Endothelial cell of umbilical vein (primary cell): ENCODE data around the gene MIA3. TPM values are rescaled to one million over a fixed set of nuclear protein-coding genes. Genes with fewer than 3 reads are reported as not detected.

Experiments
- BruUV-seq: library from RNA; stranded (reverse); fragments of 400-500 nt; replicated peaks from 2 replicates; lab custom pipeline; 2021; lab: Mats Ljungman, UMichigan
- CTCF ChIA-PET: fragments of 300-600, 350-600 bp; sonication (Branson Sonifier 250); formaldehyde crosslinking; loops from one replicate; lab custom pipeline; 2021; ENCODE audit warnings: antibody characterized with exemption, inconsistent platforms; lab: Charles Lee
- POLR2A ChIA-PET: fragments of 300-600, 350-600 bp; sonication (Branson Sonifier 250); formaldehyde crosslinking; loops from one replicate; lab custom pipeline; 2021; ENCODE audit warnings: antibody characterized with exemption, inconsistent platforms; lab: Charles Lee
- DNase-seq: peaks from one replicate; pipeline ENCODE4 v3.0.0-alpha.2; 2011; ENCODE audit warnings: low read depth, low spot score
- FAIRE-seq: peaks from 2 replicates; lab custom pipeline; 2011; peaks lifted over from hg19 to GRCh38; lab: Jason Lieb, UNC
- H2AFZ ChIP-seq: 2 replicates; pipeline ENCODE4 v1.6.0; 2012; ENCODE audit warnings: low read depth, low read length, control low read depth, inconsistent platforms
- H3K27ac ChIP-seq: 2 replicates; pipeline ENCODE4 v1.5.1; 2011; ENCODE audit warnings: low read depth, mild to moderate bottlenecking, control low read depth, low read length, moderate library complexity; ENCODE audit not compliant: insufficient read depth
- H3K27me3 ChIP-seq, 2 experiments: 2 replicates each; pipeline versions ENCODE4 v1.6.0 to v1.6.1; 2011; ENCODE audit warnings: low read length in 2 of 2, mixed read lengths in 1 of 2; ENCODE audit not compliant: control insufficient read depth in 2 of 2, insufficient read depth in 2 of 2
- H3K36me3 ChIP-seq, 2 experiments: 2 replicates in 1 of 2; 3 replicates in 1 of 2; pipeline ENCODE4 v1.5.1; 2011; ENCODE audit warnings: low read length in 2 of 2, mild to moderate bottlenecking in 1 of 2, moderate library complexity in 1 of 2; ENCODE audit not compliant: control insufficient read depth in 2 of 2, insufficient read depth in 2 of 2; ENCODE audit errors: extremely low read depth in 1 of 2
- H3K4me1 ChIP-seq: 3 replicates; pipeline ENCODE4 v1.5.1; 2011; ENCODE audit warnings: mild to moderate bottlenecking, low read length; ENCODE audit not compliant: control insufficient read depth, insufficient read depth; ENCODE audit errors: extremely low read depth
- H3K4me2 ChIP-seq: 2 replicates; pipeline ENCODE4 v1.6.1; 2011; ENCODE audit warnings: low read length, control low read depth, mixed read lengths; ENCODE audit not compliant: insufficient read depth
- H3K4me3 ChIP-seq, 3 experiments: fragments of 200-600 bp in 1 of 3; sonication (generic), shearing (Covaris generic) in 1 of 3; replicated peaks in 1 of 3; 2 replicates each; pipeline ENCODE4 v1.5.1; 2011 to 2016; ENCODE audit warnings: control low read depth in 3 of 3, low read length in 3 of 3, mild to moderate bottlenecking in 2 of 3, inconsistent platforms in 1 of 3, low read depth in 1 of 3, moderate library complexity in 1 of 3; ENCODE audit not compliant: insufficient read depth in 1 of 3
- H3K79me2 ChIP-seq: 2 replicates; pipeline ENCODE4 v1.6.0; 2012; ENCODE audit warnings: low read length, inconsistent platforms; ENCODE audit not compliant: control insufficient read depth, insufficient read depth
- H3K9ac ChIP-seq: replicated peaks from 2 replicates; pipeline ENCODE3; 2011; ENCODE audit warnings: low read length, control low read depth; ENCODE audit not compliant: insufficient read depth; ENCODE audit errors: extremely low read depth
- H3K9me1 ChIP-seq: replicated peaks from 3 replicates; pipeline ENCODE4 v1.6.0; 2011; ENCODE audit warnings: mild to moderate bottlenecking, low read length; ENCODE audit not compliant: control insufficient read depth, insufficient read depth; ENCODE audit errors: extremely low read depth
- H3K9me3 ChIP-seq: replicated peaks from 2 replicates; pipeline ENCODE4 v1.5.1; 2012; ENCODE audit warnings: low read length, inconsistent platforms; ENCODE audit not compliant: control insufficient read depth, insufficient read depth
- H4K20me1 ChIP-seq: replicated peaks from 2 replicates; pipeline ENCODE3; 2011; ENCODE audit warnings: mild to moderate bottlenecking, low read length; ENCODE audit not compliant: control insufficient read depth, insufficient read depth; ENCODE audit errors: extremely low read depth
- EZH2 ChIP-seq: IDR thresholded peaks from 2 replicates; pipeline ENCODE4 v1.6.1; 2012; ENCODE audit warnings: borderline replicate concordance, low read depth, mild to moderate bottlenecking, moderate library complexity, low read length, inconsistent platforms; ENCODE audit not compliant: severe bottlenecking
- FOS ChIP-seq: IDR thresholded peaks from 2 replicates; pipeline ENCODE4 v1.6.1; 2011; ENCODE audit warnings: mild to moderate bottlenecking, low read length, moderate library complexity, borderline replicate concordance; ENCODE audit not compliant: insufficient read depth
- GATA2 ChIP-seq: IDR thresholded peaks from 2 replicates; pipeline ENCODE4 v1.7.0; 2011; ENCODE audit warnings: low read depth, mild to moderate bottlenecking, moderate library complexity, mixed read lengths, low read length; ENCODE audit not compliant: insufficient read length, insufficient read depth
- JUN ChIP-seq: IDR thresholded peaks from 2 replicates; pipeline ENCODE4 v1.6.1; 2011; ENCODE audit warnings: borderline replicate concordance, low read depth; ENCODE audit not compliant: insufficient read length, insufficient read depth
- MYC ChIP-seq: IDR thresholded peaks from one replicate; pipeline ENCODE4 v1.6.1; 2011; ENCODE audit warnings: mild to moderate bottlenecking, low read depth, low read length
- POLR2A ChIP-seq: IDR thresholded peaks from 2 replicates; pipeline ENCODE4 v1.6.1; 2012; ENCODE audit warnings: low read depth, mild to moderate bottlenecking, control low read depth, low read length
- POLR2AphosphoS5 ChIP-seq: IDR thresholded peaks from 2 replicates; pipeline ENCODE4 v1.6.1; 2012; ENCODE audit warnings: low read depth, mild to moderate bottlenecking, control low read depth, low read length, moderate library complexity; ENCODE audit not compliant: insufficient read depth
- dilution Hi-C: fragments of 300-500 bp; cut with MboI; formaldehyde crosslinking; loops from one replicate; pipeline ENCODE4 v1.15.0; 2019; ENCODE audit warnings: low sequenced_read_pairs; ENCODE audit not compliant: extremely low pct_ligation_motif_present
- intact Hi-C: fragments of 100-400 bp; cut with micrococcal nuclease; formaldehyde crosslinking; loops from one replicate; pipeline ENCODE4 v1.10.0; 2022
- polyA plus RNA-seq, 4 experiments: library from polyadenylated mRNA; depleted of rRNA in 3 of 4; stranded (reverse) in 3 of 4; unstranded in 1 of 4; fragments of >200 nt; gene quantifications; 2 replicates each; pipeline versions ENCODE4 v1.2.1 to v1.2.3, GENCODE V29; 2011 to 2012; ENCODE audit warnings: missing spikeins in 1 of 4
- total RNA-seq: library from RNA; stranded (reverse); gene quantifications from 2 replicates; pipeline ENCODE4 v1.2.3, GENCODE V29; 2021
- TF ChIP-seq, protein P1 (sequence below): IDR thresholded peaks from 2 replicates; pipeline ENCODE4 v1.6.1; 2011; ENCODE audit not compliant: insufficient read depth, insufficient read length
- TF ChIP-seq, protein P2 (sequence below), 2 donors: IDR thresholded peaks; 1 replicate in 1 of 2; 2 replicates in 1 of 2; pipeline ENCODE4 v1.5.1; 2011; ENCODE audit warnings: low read length in 2 of 2, mild to moderate bottlenecking in 2 of 2, moderate library complexity in 2 of 2, control low read depth in 1 of 2, inconsistent platforms in 1 of 2, low read depth in 1 of 2; ENCODE audit not compliant: insufficient read depth in 1 of 2; ENCODE audit errors: extremely low read depth in 1 of 2

MIA3 gene
- total and polyA plus RNA-seq, 2 donors (not counting 3 experiments of a cell fraction or from before 2014, with no cell fraction given): 63.7 to 108 TPM

DNA sequence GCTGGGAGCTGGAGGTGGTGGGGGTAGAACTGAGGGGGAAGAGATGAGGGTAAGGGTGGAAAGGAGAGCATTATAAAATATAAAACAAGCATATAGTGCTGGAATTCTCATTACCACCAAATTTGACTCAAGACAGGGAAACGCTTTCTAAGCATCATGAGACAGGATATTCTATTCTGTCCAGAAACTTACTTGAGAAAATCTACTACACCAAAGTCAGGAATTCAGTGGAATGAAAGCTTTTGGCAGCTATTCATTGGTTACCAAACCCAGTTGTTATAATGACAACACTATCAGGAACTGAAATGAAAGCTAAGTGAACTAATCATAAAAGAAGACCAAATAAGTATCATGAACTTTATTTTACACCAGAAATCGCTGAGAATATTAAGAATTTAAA, 79.9 kb downstream of the MIA3 start:
- H3K27me3 ChIP-seq: no peaks in the 10 kb centered on the region
- H3K4me1 ChIP-seq: no peaks in the 10 kb centered on the region
- H3K9me1 ChIP-seq: no peaks in the 10 kb centered on the region
- ChIA-PET POLR2A (no interaction called here), CTCF (interaction anchor here (0.9 to 1.2 kb wide), 4 partner anchors 18 to 436 kb away, joined by 3 to 4 read pairs (median 3); no protein-coding TSS in a partner anchor)
- peaks cover 0 to 6% of the 10 kb centered on the region in 2 experiments for H3K36me3 ChIP-seq
- no peak overlapping the region for H3K4me2 ChIP-seq
- dilution Hi-C loops (no loop called here), intact Hi-C loops (no loop called here)
- peaks cover 34% of the 10 kb centered on the region for H3K79me2 ChIP-seq
- no peak overlapping the region for H3K27ac ChIP-seq
- no peak for FAIRE-seq
- no peak overlapping the region for H3K9ac ChIP-seq
- TF ChIP-seq POLR2AphosphoS5 (no peak), GATA2 (no peak)
- no TSS peak for BruUV-seq
- H3K4me3 ChIP-seq: no peak overlapping the region
- H4K20me1 ChIP-seq: no peaks in the 10 kb centered on the region
- no peak for DNase-seq
- H2AFZ ChIP-seq: no peak overlapping the region
- no peaks in the 10 kb centered on the region for H3K9me3 ChIP-seq

DNA sequence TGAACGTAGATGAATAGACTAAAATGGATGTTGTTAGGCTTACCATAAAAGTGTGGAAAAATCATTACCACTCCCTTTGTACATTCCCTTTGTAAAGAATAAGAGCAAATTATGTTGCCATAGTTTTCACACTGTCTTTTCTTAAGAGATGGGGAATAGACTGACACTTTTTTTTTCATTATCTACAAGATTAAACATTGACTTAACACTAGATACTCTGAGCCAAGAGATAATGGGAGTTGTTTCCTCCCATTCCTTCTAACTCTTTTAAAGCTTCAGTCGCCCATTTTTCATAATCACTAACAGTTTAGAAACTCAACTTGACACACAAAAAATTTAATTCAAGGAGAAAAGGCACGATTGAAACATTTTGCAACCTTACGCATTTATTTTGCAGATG, 84.3 kb downstream of the MIA3 start:
- no peak for DNase-seq
- H2AFZ ChIP-seq: no peak overlapping the region
- dilution Hi-C loops (no loop called here), intact Hi-C loops (no loop called here)
- no peak overlapping the region for H3K4me2 ChIP-seq
- H3K27me3 ChIP-seq: no peaks in the 10 kb centered on the region
- H3K4me3 ChIP-seq: no peak overlapping the region
- ChIA-PET POLR2A (no interaction called here), CTCF (no interaction called here)
- H3K4me1 ChIP-seq: no peaks in the 10 kb centered on the region
- no peak for TF ChIP-seq JUN
- no peak for TF ChIP-seq EZH2
- no peak for TF ChIP-seq POLR2A
- TF ChIP-seq GATA2: no peak
- TF ChIP-seq MYC: no peak
- TF ChIP-seq, protein P1, sequence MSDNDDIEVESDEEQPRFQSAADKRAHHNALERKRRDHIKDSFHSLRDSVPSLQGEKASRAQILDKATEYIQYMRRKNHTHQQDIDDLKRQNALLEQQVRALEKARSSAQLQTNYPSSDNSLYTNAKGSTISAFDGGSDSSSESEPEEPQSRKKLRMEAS: no peak
- no peak for TF ChIP-seq POLR2AphosphoS5
- TF ChIP-seq, protein P2, sequence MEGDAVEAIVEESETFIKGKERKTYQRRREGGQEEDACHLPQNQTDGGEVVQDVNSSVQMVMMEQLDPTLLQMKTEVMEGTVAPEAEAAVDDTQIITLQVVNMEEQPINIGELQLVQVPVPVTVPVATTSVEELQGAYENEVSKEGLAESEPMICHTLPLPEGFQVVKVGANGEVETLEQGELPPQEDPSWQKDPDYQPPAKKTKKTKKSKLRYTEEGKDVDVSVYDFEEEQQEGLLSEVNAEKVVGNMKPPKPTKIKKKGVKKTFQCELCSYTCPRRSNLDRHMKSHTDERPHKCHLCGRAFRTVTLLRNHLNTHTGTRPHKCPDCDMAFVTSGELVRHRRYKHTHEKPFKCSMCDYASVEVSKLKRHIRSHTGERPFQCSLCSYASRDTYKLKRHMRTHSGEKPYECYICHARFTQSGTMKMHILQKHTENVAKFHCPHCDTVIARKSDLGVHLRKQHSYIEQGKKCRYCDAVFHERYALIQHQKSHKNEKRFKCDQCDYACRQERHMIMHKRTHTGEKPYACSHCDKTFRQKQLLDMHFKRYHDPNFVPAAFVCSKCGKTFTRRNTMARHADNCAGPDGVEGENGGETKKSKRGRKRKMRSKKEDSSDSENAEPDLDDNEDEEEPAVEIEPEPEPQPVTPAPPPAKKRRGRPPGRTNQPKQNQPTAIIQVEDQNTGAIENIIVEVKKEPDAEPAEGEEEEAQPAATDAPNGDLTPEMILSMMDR (IDR thresholded peaks at IDR 0.05; ENCODE audit: extremely low read depth in 1 of 2, insufficient read depth in 1 of 2, low read depth in 1 of 2, low read length in 2 of 2): no peak
- TF ChIP-seq FOS: no peak
- H3K9ac ChIP-seq: no peak overlapping the region
- H3K27ac ChIP-seq: no peak overlapping the region
- peaks cover 4% of the 10 kb centered on the region for H4K20me1 ChIP-seq
- no peaks in the 10 kb centered on the region for H3K9me3 ChIP-seq
- BruUV-seq: no TSS peak
- H3K79me2 ChIP-seq: peaks cover 53% of the 10 kb centered on the region
- FAIRE-seq: no peak
- H3K9me1 ChIP-seq: no peaks in the 10 kb centered on the region
- peaks cover 0 to 3% of the 10 kb centered on the region in 2 experiments for H3K36me3 ChIP-seq
